Measurements from ENCODE around the gene DUOXA2. TPM values are rescaled to one million over a fixed set of nuclear protein-coding genes. Genes with fewer than 3 reads are reported as not detected.

The DUOXA2 gene
- total and polyA plus RNA-seq, 3 donors from 2014 or later = 0.31 to 0.39 (median 0.36) TPM

DNA sequence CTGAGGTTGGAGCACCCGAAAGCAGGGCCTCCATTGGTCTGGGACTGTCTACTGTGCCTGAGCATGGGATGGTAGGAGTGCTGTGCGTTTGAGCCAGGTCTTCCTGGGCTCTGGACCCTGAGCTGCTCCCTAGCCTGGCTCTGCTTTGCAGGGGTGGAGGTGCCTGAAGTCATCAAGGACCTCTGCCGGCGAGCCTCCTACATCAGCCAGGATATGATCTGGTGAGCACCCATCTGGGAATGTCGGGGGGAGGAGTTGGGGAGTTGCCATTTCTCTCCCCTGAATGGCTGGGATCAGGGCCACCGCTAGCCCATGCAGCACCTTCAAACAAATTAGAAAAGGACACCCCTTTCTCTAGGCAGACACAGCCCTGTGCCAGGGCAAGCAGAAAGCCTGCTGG, 36.4 kb downstream of the DUOXA2 start:
- TF ChIP-seq POLR2A (IDR thresholded peaks at IDR 0.05) = no peak
- TF ChIP-seq, protein P1, sequence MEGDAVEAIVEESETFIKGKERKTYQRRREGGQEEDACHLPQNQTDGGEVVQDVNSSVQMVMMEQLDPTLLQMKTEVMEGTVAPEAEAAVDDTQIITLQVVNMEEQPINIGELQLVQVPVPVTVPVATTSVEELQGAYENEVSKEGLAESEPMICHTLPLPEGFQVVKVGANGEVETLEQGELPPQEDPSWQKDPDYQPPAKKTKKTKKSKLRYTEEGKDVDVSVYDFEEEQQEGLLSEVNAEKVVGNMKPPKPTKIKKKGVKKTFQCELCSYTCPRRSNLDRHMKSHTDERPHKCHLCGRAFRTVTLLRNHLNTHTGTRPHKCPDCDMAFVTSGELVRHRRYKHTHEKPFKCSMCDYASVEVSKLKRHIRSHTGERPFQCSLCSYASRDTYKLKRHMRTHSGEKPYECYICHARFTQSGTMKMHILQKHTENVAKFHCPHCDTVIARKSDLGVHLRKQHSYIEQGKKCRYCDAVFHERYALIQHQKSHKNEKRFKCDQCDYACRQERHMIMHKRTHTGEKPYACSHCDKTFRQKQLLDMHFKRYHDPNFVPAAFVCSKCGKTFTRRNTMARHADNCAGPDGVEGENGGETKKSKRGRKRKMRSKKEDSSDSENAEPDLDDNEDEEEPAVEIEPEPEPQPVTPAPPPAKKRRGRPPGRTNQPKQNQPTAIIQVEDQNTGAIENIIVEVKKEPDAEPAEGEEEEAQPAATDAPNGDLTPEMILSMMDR (IDR thresholded peaks at IDR 0.05) = no peak
- no peak overlapping the region for H3K4me3 ChIP-seq
- no peaks in the 10 kb centered on the region for H3K27me3 ChIP-seq
- no peaks in the 10 kb centered on the region for H3K36me3 ChIP-seq (ENCODE audit: low read depth, missing control alignments)
- DNase-seq = no peak
- no peaks in the 10 kb centered on the region for H3K4me1 ChIP-seq
- intact Hi-C loops (cut with DNase I; ENCODE audit: low total_unique reads) = loop anchor here (10.0 kb wide), 1 partner anchor 254 kb away; a partner anchor contains a TSS
- H3K9me3 ChIP-seq = no peaks in the 10 kb centered on the region
- WGBS, 2 donors = 60 to 88% methylated on average over 1 to 6 of the region's 6 CpGs
- H3K27ac ChIP-seq = no peak overlapping the region

DNA sequence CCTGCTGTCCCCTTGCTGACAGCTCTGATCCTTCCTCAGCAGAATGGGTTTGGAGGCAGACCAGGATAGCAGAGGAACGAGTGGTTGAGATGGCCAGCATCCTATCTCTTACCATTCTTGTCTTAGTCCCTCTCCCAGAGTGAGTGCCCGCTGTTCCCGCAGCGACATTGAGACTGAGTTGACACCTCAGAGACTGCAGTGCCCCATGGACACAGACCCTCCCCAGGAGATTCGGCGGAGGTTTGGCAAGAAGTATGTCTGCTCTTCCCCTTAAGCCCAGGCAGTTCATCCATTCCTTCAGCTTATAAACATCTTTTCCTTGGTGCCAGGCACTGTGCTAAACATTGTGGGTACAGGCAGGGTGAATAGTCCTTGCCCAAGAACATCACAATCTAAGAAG, 36.9 kb downstream of the DUOXA2 start:
- Histone ChIP-seq H3K27me3 (no peaks in the 10 kb centered on the region), H3K27ac (no peak overlapping the region), H3K9me3 (no peaks in the 10 kb centered on the region), H3K36me3 (ENCODE audit: low read depth, missing control alignments) (no peaks in the 10 kb centered on the region), H3K4me3 (no peak overlapping the region), H3K4me1 (no peaks in the 10 kb centered on the region)
- no peak for TF ChIP-seq POLR2A (IDR thresholded peaks at IDR 0.05)
- TF ChIP-seq, protein P1 (IDR thresholded peaks at IDR 0.05) = no peak
- no peak for DNase-seq
- 80 to 91% methylated on average over 1 to 6 of the region's 6 CpGs for WGBS, 2 donors
- intact Hi-C loops (cut with DNase I; ENCODE audit: low total_unique reads) = loop anchor here (10.0 kb wide), 1 partner anchor 254 kb away; a partner anchor contains a TSS

DNA sequence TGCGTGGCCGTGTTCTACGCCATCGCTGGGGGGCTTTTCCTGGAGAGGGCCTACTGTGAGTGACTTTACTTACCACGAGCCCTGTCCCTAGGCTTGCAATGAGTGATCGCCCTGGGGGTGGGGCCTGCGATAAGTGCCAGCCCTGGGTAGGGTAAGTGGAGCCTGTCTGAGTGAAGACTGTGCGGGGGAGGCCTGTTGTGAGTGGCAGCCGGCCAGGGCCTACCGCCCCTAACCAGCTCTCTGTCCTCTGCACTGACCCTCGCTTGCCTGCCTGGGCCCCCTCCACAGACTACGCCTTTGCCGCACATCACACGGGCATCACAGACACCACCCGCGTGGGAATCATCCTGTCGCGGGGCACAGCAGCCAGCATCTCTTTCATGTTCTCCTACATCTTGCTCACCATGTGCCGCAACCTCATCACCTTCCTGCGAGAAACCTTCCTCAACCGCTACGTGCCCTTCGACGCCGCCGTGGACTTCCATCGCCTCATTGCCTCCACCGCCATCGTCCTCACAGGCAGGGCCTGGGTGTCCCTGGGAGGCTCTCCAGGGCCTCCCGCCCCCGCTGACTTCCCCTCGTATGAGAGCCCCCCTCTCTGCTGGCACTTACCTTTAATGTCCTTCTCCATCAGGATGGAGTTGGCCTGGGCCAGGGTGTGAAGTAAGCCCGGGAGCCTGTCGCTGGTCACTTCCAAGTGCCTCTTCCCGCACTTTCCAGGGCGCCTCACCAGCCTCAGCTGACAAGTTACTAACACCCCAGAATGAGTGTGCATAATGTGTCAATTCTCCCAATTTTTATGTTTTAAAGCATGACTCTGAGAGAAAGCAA, 38.1 kb downstream of the DUOXA2 start:
- Histone ChIP-seq H3K27ac (no peak overlapping the region), H3K9me3 (no peaks in the 10 kb centered on the region), H3K36me3 (ENCODE audit: low read depth, missing control alignments) (no peaks in the 10 kb centered on the region), H3K4me3 (no peak overlapping the region), H3K4me1 (no peaks in the 10 kb centered on the region), H3K27me3 (no peaks in the 10 kb centered on the region)
- intact Hi-C loops (cut with DNase I; ENCODE audit: low total_unique reads) = loop anchor here (10.0 kb wide), 1 partner anchor 253 kb away; a partner anchor contains a TSS
- no peak for DNase-seq
- no peak for TF ChIP-seq POLR2A (IDR thresholded peaks at IDR 0.05)
- TF ChIP-seq, protein P1 (IDR thresholded peaks at IDR 0.05) = no peak
- WGBS, 2 donors = 72 to 75% methylated on average over 36 of the region's 36 CpGs

DNA sequence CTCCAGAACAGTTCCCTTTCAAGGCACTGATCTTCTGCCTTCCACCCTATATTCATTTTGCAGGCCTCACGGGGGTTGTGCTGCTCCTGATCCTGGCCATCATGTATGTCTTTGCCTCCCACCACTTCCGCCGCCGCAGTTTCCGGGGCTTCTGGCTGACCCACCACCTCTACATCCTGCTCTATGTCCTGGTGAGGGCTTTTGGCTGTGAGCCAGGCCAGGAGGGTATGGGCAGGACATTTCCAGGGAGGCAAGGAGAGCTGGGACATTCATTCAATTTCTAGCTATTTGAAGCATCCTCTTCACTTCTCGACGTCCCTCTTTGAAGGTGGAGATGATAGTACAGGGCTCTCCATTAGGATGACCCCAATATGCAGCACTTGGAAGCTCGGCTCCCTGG, 41.6 kb downstream of the DUOXA2 start:
- intact Hi-C loops (cut with DNase I; ENCODE audit: low total_unique reads) = loop anchor here (10.0 kb wide), 1 partner anchor 249 kb away; a partner anchor contains a TSS
- no peaks in the 10 kb centered on the region for H3K9me3 ChIP-seq
- WGBS, 2 donors = 68 to 86% methylated on average over 7 to 8 of the region's 8 CpGs
- H3K4me1 ChIP-seq = no peaks in the 10 kb centered on the region
- H3K27me3 ChIP-seq = no peaks in the 10 kb centered on the region
- no peak overlapping the region for H3K27ac ChIP-seq
- no peaks in the 10 kb centered on the region for H3K36me3 ChIP-seq (ENCODE audit: low read depth, missing control alignments)
- no peak overlapping the region for H3K4me3 ChIP-seq
- TF ChIP-seq, protein P1 (IDR thresholded peaks at IDR 0.05) = no peak
- no peak for TF ChIP-seq POLR2A (IDR thresholded peaks at IDR 0.05)
- no peak for DNase-seq

Data from testis (tissue), 3 donors.